K562 (cell line): ENCODE measurements around the gene MESP1. TPM values are rescaled to one million over a fixed set of nuclear protein-coding genes. Genes with fewer than 3 reads are reported as not detected.
A peak's percentile ranks its signal among the peaks of the same experiment; 100 is the strongest.

Experiments used
- ATAC-seq: fragments of 200-7000 bp; cut with Tn5 transposase; 3 replicates; pipeline ENCODE4 v1.9.1; 2020; ENCODE audit warnings: moderate library complexity
- BruUV-seq: library from RNA; stranded (reverse); fragments of 400-500 nt; replicated peaks from 2 replicates; lab custom pipeline; 2021; lab: Mats Ljungman, UMichigan
- CTCF ChIA-PET: fragments of 300-600 bp; formaldehyde crosslinking; extraction: SDS; loops from one replicate; lab custom pipeline; 2021; ENCODE audit warnings: low intra/inter-chr PET ratio; lab: Yijun Ruan, JAX
- POLR2A ChIA-PET: fragments of 300-600, 350-650 bp; sonication (Branson Sonifier 250); formaldehyde crosslinking; extraction: SDS; loops from one replicate; lab custom pipeline; 2021; ENCODE audit warnings: antibody characterized with exemption, inconsistent platforms; lab: Yijun Ruan, JAX
- DNase-seq, 4 experiments: peaks; one replicate each; pipeline versions ENCODE4 v3.0.0 to v3.0.0-alpha.2; 2011 to 2018; ENCODE audit warnings: low spot score in 3 of 4, mixed read lengths in 3 of 4; ENCODE audit errors: extremely low read depth in 1 of 4
- FAIRE-seq: peaks from 2 replicates; lab custom pipeline; 2011; peaks lifted over from hg19 to GRCh38; lab: Jason Lieb, UNC
- H2AFZ ChIP-seq: 2 replicates; pipeline ENCODE4 v1.6.0; 2011; ENCODE audit warnings: low read depth, low read length, control low read depth, inconsistent platforms
- H3K27ac ChIP-seq: fragments of 200-600 bp; 3 replicates; pipeline ENCODE4 v1.8.0; 2011; ENCODE audit warnings: low read depth, mild to moderate bottlenecking, control low read depth, inconsistent platforms, low read length, moderate library complexity, mixed read lengths; ENCODE audit errors: extremely low read depth
- H3K27me3 ChIP-seq, 2 experiments: fragments of 300-600 bp in 1 of 2; 2 replicates in 1 of 2; 3 replicates in 1 of 2; pipeline versions ENCODE4 v1.6.0 to v1.8.0; 2011; ENCODE audit warnings: inconsistent platforms in 2 of 2, low read length in 2 of 2, mild to moderate bottlenecking in 1 of 2, mixed read lengths in 1 of 2, moderate library complexity in 1 of 2; ENCODE audit not compliant: control insufficient read depth in 2 of 2, insufficient read depth in 2 of 2
- H3K36me3 ChIP-seq: fragments of 300-600 bp; 3 replicates; pipeline ENCODE4 v1.8.0; 2011; ENCODE audit warnings: mild to moderate bottlenecking, low read length, inconsistent platforms; ENCODE audit not compliant: control insufficient read depth, insufficient read depth
- H3K4me1 ChIP-seq, 2 experiments: fragments of 200-600 bp in 1 of 2; replicated peaks in 1 of 2; 2 replicates in 1 of 2; 3 replicates in 1 of 2; pipeline versions ENCODE4 v1.5.1 to v1.8.0; 2011; ENCODE audit warnings: inconsistent platforms in 2 of 2, low read length in 2 of 2, mild to moderate bottlenecking in 1 of 2, mixed read lengths in 1 of 2, moderate library complexity in 1 of 2; ENCODE audit not compliant: control insufficient read depth in 2 of 2, insufficient read depth in 2 of 2
- H3K4me2 ChIP-seq: 2 replicates; pipeline ENCODE4 v1.6.1; 2011; ENCODE audit warnings: low read length, control low read depth, inconsistent platforms, mixed read lengths; ENCODE audit not compliant: insufficient read depth
- H3K4me3 ChIP-seq: fragments of 200-600 bp; sonication (generic), shearing (Covaris generic); 2 replicates; pipeline ENCODE4 v1.5.1; 2016; ENCODE audit warnings: control low read depth, inconsistent platforms
- H3K79me2 ChIP-seq: fragments of 200-600 bp; 3 replicates; pipeline ENCODE4 v1.8.0; 2011; ENCODE audit warnings: low read length, inconsistent platforms; ENCODE audit not compliant: control insufficient read depth, insufficient read depth
- H3K9ac ChIP-seq, 2 experiments: 2 replicates each; pipeline versions ENCODE4 v1.6.0 to v1.6.1; 2011; ENCODE audit warnings: low read depth in 2 of 2, low read length in 2 of 2, control low read depth in 1 of 2, inconsistent platforms in 1 of 2, mild to moderate bottlenecking in 1 of 2, mixed read lengths in 1 of 2; ENCODE audit not compliant: insufficient read depth in 1 of 2
- H3K9me1 ChIP-seq: one replicate; pipeline ENCODE4 v1.6.0; 2011; ENCODE audit warnings: inconsistent platforms, mild to moderate bottlenecking, low read length, moderate library complexity; ENCODE audit not compliant: control insufficient read depth, insufficient read depth
- H3K9me3 ChIP-seq: replicated peaks from 2 replicates; pipeline ENCODE4 v1.5.1; 2011; ENCODE audit warnings: low read depth, low read length, inconsistent platforms; ENCODE audit not compliant: control insufficient read depth, insufficient read depth
- H4K20me1 ChIP-seq: replicated peaks from 2 replicates; pipeline ENCODE4 v1.6.1; 2011; ENCODE audit warnings: low read length, inconsistent platforms, mixed read lengths; ENCODE audit not compliant: control insufficient read depth, insufficient read depth
- MAX ChIP-seq: sonication (generic); formaldehyde crosslinking; IDR thresholded peaks from 2 replicates; pipeline ENCODE4 v1.9.0; 2022; ENCODE audit warnings: mild to moderate bottlenecking, missing genetic modification reagents
- MGA ChIP-seq: fragments of 450-650 bp; IDR thresholded peaks from 2 replicates; pipeline ENCODE4 v1.6.1; 2016; ENCODE audit warnings: mild to moderate bottlenecking, moderate library complexity
- RUNX1 ChIP-seq: sonication (generic); IDR thresholded peaks from 2 replicates; pipeline ENCODE4 v1.6.1; 2016; ENCODE audit warnings: antibody characterized with exemption, low read depth
- TAF15 ChIP-seq: fragments of 200-400 bp; formaldehyde crosslinking; IDR thresholded peaks from 2 replicates; pipeline ENCODE4 v1.6.1; 2017; ENCODE audit warnings: mild to moderate bottlenecking, low read depth, low read length, moderate library complexity
- TSHZ1 ChIP-seq: fragments of 250-450 bp; sonication (Bioruptor Pico); IDR thresholded peaks from 2 replicates; pipeline ENCODE4 v1.4.0; 2020; ENCODE audit warnings: mild to moderate bottlenecking, moderate library complexity
- ZC3H11A ChIP-seq: IDR thresholded peaks from 2 replicates; pipeline ENCODE4 v1.6.1; 2012; ENCODE audit warnings: low read depth, low read length, improper control_type of control experiment
- WGBS: fragments of 100-300 bp; shearing (Covaris generic); methylation state at CpG from one replicate; pipeline ENCODE4 v1.1.6; 2016; ENCODE audit warnings: low coverage, mixed read lengths; ENCODE audit not compliant: insufficient coverage; ENCODE audit errors: missing lambda C conversion rate; 5-methylcytosine and 5-hydroxymethylcytosine counted together
- in situ Hi-C: fragments of 300-500 bp; cut with MboI; formaldehyde crosslinking; loops from 4 replicates; pipeline ENCODE4 v1.15.0; 2018; ENCODE audit warnings: inconsistent platforms, mixed read lengths
- intact Hi-C: fragments of 100-400 bp; cut with micrococcal nuclease; formaldehyde crosslinking; loops from 2 replicates; pipeline ENCODE4 v1.14.2; 2022
- polyA plus RNA-seq, 8 experiments: library from polyadenylated mRNA; depleted of rRNA in 4 of 8; stranded (reverse) in 5 of 8; unstranded in 3 of 8; fragments of >200 nt; fragmentation: Nextera tagmentation in 2 of 8; fragmentation: Illumina TruSeq in 1 of 8; extraction: Ambion mirVana in 2 of 8; extraction: Trizol in 1 of 8; gene quantifications; 2 replicates each; pipeline versions ENCODE4 v1.2.1 to v1.2.3, GENCODE V29; 2011 to 2014; ENCODE audit warnings: inconsistent platforms in 1 of 8, missing spikeins in 1 of 8
- total RNA-seq, 7 experiments: library from RNA; depleted of rRNA in 6 of 7; stranded (reverse); fragments of >200 nt in 6 of 7; fragmentation: Illumina TruSeq in 2 of 7; extraction: Trizol in 2 of 7; gene quantifications; 2 replicates each; pipeline versions ENCODE4 v1.2.1 to v1.2.3, GENCODE V29; 2011 to 2021; ENCODE audit warnings: low replicate concordance in 1 of 7

MESP1 gene
- total and polyA plus RNA-seq, 9 of the 15 experiments (the other 6 are each of a cell fraction or from before 2014, with no cell fraction given) = 0.14 to 1.1 (median 0.36) TPM; not detected in 4

- Histone ChIP-seq H3K9ac (peak overlapping the region in 1 of 2 experiments; percentile 78; a peak in 2 of 4 replicates), H4K20me1 (no peaks in the 10 kb centered on the region; the same call in 1 of the 2 replicates), H3K27ac (no peak overlapping the region), H3K27me3 (no peaks in the 10 kb centered on the region), H3K4me1 (peaks cover 13 to 25% of the 10 kb centered on the region in 2 experiments; a peak in 4 of 5 replicates), H3K36me3 (no peaks in the 10 kb centered on the region), H3K79me2 (no peaks in the 10 kb centered on the region), H3K9me1 (no peaks in the 10 kb centered on the region), H3K9me3 (no peaks in the 10 kb centered on the region), H3K4me3 (no peak overlapping the region), H3K4me2 (no peak overlapping the region), H2AFZ (peak overlapping the region; percentile 38; the same call in 1 of the 2 replicates)
- in situ Hi-C loops (no loop called here), intact Hi-C loops (no loop called here)
- POLR2A ChIA-PET = interaction anchor here (0.6 to 1.2 kb wide), 4 partner anchors 8 to 1006 kb away, joined by 3 to 4 read pairs (median 4); no protein-coding TSS in a partner anchor
- WGBS = 44% methylated on average over 7 of the region's 7 CpGs
- FAIRE-seq = no peak
- peak in 1 of 4 experiments; percentile 33 for DNase-seq
- ATAC-seq = peak; percentile 55
- CTCF ChIA-PET = interaction anchor here (0.6 kb wide), 1 partner anchor 9 kb away, joined by 3 read pairs; no protein-coding TSS in a partner anchor
- no TSS peak for BruUV-seq
- no peak for TF ChIP-seq TSHZ1 (CRISPR knock-in tag)
- no peak for TF ChIP-seq RUNX1
- peak; percentile 53; the same call in 1 of the 2 replicates for TF ChIP-seq MAX (CRISPR knock-in tag)
- TF ChIP-seq ZC3H11A = no peak
- TF ChIP-seq TAF15 = no peak
- TF ChIP-seq MGA = peak; percentile 56
These were observed 17.0 kb upstream of the MESP1 start for GRCh38 chr15:89768071-89768500.
